CD4-positive, alpha-beta T cell treated with Interferon gamma for 1 hour (primary cell): Measurements from ENCODE around the gene ST14.
"Not testable (repeated sequence)": the region's sequence is repeated elsewhere in the genome, so short reads cannot be mapped to it uniquely, and the experiment has no call there.

Experiments used
- DNase-seq: peaks from one replicate; pipeline ENCODE4 v3.0.0-alpha.2; 2020

The ST14 gene

DNA sequence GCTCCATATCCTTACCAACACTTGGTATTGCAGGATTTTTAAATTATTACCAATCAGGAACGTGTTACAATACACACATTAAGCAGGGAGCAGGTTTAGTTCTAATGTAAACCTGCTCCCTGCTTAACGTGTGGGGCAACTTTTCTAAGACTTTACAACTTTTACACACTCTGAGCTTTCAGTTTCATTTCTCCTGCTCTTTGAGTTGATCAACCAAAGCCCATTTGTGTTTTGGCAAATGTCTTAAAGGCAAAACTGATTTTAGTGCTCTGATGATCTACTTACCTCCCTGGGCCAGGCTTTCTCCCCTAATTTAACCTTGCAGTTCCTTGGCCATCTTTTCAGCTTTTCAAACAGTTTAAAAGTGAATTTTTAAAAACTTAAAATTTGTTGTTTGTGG lies 84.2 kb downstream of the ST14 start:
- no peak for DNase-seq

GRCh38 chr11:130244848-130245247 lies 85.3 kb downstream of the ST14 start:
- DNase-seq: no peak

- not testable (repeated sequence) for DNase-seq
These were observed 85.8 kb downstream of the ST14 start for GRCh38 chr11:130245375-130245774.

DNA sequence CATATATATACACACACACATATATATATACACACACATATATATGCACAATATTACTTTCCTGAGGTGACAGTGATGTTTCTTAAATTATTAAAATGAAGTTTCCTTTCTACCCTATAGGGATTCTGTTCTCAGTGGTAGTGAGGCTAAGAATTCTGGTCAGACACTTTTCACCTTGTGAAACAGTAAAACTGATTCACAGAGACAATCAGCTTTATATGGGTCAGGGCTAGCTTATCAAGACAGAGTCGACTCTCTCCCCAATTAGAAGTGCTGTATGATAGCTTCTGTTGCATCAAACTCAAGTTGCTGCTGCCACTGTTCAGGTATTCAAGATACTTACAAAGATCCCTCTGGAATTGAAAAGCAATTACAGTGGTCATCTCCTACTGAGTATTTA lies 86.7 kb downstream of the ST14 start:
- no peak for DNase-seq

DNA sequence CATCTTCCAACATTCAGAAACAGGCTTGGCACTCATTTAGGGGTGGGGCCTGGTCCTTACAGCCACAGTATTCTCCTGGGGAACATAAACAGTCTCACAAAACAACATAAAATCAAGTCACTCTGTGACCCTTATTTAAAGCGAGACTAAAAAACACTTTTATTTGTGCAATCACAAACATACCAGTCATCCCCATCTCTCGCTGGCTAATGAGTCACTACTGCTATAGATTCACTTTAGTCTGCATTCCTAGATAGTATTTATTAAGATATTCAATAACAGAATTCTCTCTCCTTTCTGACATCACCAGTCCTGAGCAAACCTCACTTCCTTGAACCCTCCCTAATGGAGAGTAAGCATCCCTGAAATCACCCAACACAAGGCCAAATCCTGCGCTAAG lies 87.2 kb downstream of the ST14 start:
- DNase-seq: no peak

GRCh38 chr11:130247319-130247718 lies 87.7 kb downstream of the ST14 start:
- DNase-seq: no peak

DNA sequence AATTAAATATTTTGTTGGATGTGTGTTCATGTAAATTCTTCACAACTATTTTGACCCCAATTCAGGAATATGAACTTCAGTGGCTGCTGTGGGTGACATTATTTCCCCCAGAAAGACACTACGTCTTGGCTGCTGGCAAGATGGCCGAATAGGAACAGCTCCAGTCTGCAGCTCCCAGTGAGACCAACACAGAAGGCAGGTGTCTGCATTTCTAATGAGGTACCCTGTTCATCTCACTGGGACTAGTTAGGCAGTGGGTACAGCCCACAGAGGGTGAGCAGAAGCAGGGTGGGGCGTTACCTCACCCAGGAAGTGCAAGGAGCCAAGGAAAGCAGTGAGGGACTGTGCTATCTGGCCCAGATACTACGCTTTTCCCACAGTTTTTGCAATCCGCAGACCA lies 89.8 kb downstream of the ST14 start:
- no peak for DNase-seq

DNA sequence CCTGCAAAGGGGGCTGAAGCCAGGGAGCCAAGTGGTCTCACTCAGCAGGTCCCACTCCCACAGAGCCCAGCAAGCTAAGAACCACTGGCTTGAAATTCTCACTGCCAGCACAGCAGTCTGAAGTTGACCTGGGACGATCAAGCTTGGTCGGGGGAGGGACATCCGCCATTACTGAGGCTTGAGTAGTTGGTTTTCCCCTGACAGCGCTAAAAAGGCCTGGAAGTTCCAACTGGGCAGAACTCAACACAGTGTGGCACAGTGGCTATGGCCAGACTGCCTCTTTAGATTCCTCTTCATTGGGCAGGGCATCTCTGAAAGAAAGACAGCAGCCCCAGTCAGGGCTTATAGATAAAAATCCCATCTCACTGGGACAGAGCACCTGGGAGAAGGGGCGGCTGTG lies 90.3 kb downstream of the ST14 start:
- not testable (repeated sequence) for DNase-seq

GRCh38 chr11:130251763-130252162 lies 92.2 kb downstream of the ST14 start:
- DNase-seq: not testable (repeated sequence)
